GM19035 (cell line): ENCODE results near the gene SH3BGR.
"Not testable (repeated sequence)": the region's sequence is repeated elsewhere in the genome, so short reads cannot be mapped to it uniquely, and the experiment has no call there.

Experiments used
- ATAC-seq: cut with Tn5 transposase; IDR thresholded peaks from one replicate; pipeline ENCODE4 v1.9.1; 2021; ENCODE audit not compliant: unreplicated experiment

The SH3BGR gene

DNA sequence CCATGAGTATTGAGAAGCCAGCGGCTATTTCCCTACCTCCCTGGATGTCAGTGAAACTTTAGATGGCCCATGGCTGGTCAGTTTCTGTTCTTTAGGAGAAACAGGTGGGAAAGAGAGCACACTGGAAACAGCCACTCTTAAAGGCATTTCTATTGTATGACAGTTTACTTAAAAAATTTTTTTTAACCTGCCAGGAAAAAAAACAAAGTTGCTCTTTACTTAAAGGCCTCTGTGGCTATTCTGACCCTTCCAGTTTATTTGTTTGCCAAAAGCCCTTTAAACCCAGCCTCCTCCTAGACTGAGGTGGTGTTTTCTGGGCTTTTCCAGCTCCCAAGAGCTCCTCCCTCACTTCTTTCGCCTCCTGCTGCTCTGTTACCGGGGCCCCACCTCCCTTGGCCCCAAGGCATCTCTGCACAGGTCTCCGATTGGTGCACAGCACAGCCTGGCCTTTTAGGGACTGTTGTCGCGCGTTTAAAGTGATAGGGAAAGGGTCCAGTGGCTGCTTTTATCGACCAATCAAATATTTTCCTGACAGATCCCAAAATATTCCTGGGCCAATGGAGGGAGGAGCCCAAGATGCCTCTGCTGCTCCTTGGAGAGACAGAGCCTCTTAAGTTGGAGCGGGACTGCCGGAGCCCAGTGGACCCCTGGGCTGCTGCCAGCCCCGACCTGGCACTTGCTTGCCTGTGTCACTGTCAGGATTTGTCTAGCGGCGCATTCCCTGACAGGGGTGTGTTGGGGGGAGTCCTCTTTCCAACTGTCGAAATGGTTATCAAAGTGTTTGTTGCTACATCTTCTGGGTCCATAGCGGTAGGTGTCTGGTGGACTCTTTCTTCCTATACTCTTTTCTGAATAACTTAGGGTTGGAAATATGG is at the start of gene SH3BGR:
Gene SH3BGR, plus strand, starts transcription at position 639 of the 875 bp plus-strand sequence. Its CDS starts 127 bp downstream, at position 766.
- no peak for ATAC-seq

DNA sequence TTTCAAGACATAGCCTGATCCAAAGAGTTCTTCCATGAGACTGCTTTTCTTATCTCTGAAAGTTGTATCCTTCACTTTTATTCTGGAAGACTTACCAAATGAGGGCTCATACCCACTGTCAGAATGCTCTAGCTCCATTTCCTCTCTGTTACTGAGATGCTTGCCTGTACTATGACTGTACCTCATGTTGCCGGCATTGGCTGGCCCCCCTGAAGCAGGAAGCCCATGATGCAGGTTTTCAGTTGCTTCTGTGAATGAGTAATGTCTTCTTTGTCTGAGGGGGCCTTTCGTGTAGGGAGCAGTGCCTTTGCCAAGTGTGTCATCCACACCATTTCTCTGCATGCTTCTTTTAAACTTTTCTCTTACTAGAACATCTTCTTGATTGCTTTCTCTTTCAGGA is 45.7 kb upstream of the SH3BGR start:
- no peak for ATAC-seq

DNA sequence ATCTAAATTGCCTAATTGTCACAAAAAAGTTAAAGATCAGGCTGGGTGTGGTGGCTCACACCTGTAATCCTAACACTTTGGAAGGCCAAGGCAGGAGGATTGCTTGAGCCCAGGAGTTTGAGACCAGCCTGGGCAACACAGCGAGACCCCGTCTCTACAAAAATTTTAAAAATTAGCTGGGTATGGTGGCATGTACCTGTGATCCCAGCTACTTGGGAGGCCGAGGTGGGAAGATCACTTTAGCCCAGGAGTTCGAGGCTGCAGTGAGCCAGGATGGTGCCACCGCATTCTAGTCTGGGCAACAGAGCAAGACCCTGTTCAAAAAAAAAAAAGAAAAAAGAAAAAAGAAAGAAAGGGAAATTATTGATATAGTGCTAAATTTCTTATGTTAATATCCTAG is 32.6 kb upstream of the SH3BGR start:
- not testable (repeated sequence) for ATAC-seq

DNA sequence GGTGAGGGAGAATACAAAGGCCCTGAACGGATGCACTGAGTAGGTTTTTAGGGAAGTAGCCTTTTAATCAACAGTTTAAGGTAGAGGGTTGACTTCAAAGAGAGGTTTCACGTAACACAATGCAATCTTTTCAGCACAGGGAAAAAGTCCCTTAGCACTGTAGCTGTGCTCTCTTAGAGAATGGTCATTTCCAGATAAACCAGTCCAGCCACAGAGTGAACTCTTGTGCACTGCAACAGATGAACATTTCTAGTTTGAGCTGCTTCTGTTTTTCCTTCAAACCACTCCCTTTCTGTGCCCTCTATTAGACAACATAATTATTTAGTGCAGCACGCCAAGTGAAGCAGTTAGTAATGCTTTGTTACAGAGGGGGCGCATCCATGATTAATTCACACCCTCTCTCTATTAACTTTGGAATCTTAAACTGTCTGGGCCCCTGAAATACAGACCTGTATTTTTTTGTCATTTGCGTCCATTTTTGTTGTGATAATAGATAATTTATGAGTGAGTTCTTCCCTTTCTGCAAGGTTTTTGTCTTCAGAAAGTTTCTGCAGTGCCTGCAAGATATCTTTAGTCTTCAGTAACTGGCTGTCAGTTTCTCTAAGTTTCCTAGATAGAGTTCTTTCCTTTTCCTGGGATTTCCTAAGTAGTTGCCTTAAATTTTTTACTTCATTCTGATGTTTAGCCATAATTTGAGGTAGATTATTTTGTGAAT is 29.1 kb upstream of the SH3BGR start:
- no peak for ATAC-seq

DNA sequence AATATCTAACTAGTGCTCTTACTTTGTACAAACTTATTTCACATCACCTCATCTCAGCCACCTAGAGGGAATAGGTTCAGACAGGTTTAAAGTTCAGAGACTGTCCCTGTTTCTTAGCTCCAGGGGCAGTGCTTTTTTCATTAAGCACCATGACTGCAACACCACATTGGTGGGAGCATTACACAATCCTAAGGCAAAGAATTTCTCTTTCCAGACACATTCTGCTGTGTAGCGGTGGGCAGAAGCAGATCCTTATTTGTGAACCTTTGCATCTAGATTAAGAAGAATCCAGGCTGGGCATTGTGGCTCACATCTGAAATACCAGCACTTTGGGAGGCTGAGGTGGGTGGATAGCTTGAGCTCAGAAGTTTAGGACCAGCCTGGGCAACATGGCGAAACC is 22.3 kb upstream of the SH3BGR start:
- no peak for ATAC-seq

DNA sequence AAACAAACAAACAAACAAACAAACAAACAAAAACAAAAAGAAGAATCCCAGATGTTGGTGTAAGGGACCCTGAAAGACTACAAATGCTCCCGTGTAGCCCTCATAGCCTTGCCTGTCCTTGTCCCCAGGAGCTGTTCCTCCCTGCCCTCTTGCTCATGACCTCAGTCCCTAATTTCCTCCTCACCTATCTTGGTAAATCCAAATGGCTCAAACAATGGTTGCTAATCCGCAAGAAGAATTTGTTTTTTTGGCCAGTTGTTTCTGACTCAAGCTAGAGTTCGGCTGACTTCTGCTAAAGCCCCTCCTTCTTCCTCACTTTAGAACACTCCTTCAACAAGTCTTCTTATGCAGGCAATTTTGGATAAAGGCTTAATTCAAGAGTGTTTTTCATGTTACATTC is 21.8 kb upstream of the SH3BGR start:
- no peak for ATAC-seq

DNA sequence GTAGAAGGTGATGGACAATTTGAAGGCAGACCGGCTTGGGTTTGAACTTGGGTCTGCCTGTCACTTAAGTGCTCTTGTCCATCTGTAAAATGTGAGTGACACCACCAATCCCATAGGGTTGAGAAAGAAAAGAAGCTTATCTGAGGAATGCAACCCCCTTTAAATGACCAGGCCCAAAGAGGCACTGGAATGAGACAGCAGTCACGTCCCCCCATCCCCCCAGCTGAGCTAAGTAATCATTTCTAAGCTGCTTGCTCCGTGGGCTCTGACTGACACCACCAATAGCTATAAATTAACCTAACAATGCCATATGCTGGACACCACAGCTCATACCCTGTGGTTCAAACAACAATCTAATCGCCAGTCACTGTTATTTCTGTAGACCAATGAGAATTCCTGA is 21.3 kb upstream of the SH3BGR start:
- no peak for ATAC-seq

DNA sequence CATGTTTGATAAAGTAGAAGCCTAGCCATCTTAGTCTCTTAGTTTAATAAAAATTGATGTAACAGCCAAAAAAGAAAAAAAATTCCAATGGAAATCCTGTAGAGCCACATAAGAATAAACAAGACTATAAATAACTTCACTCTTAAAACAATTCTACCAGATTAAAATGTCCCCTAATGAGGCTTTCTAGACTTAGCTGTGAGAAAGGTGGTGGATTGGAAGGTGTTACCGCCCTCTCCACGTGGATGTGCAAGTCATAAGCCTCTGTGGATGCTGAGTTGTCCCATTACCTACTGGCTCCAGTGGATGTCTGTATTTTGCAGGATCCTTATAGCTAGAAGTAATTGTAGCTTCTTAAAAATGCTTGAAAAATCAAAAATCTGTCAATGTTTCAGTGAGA is 20.8 kb upstream of the SH3BGR start:
- ATAC-seq, result no peak

DNA sequence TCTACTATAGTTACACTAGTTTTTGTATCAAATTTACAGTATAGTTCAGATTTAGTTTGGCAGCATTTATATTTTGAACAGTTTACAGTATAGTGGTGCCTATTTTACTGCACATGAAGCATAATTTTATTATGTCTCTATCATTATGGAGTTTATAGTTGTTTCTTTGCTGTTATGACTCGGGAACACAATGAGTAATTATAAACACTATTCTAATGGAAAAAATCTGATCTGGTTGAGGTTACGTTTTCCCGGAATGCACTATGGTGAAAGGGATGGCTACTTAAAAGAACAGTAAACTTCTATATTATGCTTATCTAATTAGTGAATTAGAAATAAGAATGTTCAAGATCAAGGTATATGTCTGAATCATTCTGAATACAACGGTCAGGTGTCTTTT is 16.8 kb upstream of the SH3BGR start:
- ATAC-seq, result no peak

DNA sequence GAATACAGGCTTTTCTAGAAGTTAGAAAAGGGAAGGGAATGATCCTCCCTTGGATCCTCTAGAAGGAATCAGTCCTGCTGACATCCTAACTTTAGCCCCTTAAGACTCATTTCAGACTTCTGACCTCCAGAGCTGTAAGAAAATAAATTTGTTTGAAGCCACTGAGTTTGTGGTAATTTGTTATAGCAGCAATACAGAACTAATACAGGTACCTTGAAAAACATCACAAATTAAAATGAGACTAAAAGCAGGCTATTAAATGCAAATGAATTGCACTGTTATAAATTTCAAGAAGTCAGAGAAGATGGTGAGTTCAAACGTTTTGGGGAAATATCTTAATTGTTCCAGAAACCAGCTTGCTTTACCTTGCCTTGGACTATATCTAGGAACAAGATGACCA is 12.5 kb upstream of the SH3BGR start:
- no peak for ATAC-seq

DNA sequence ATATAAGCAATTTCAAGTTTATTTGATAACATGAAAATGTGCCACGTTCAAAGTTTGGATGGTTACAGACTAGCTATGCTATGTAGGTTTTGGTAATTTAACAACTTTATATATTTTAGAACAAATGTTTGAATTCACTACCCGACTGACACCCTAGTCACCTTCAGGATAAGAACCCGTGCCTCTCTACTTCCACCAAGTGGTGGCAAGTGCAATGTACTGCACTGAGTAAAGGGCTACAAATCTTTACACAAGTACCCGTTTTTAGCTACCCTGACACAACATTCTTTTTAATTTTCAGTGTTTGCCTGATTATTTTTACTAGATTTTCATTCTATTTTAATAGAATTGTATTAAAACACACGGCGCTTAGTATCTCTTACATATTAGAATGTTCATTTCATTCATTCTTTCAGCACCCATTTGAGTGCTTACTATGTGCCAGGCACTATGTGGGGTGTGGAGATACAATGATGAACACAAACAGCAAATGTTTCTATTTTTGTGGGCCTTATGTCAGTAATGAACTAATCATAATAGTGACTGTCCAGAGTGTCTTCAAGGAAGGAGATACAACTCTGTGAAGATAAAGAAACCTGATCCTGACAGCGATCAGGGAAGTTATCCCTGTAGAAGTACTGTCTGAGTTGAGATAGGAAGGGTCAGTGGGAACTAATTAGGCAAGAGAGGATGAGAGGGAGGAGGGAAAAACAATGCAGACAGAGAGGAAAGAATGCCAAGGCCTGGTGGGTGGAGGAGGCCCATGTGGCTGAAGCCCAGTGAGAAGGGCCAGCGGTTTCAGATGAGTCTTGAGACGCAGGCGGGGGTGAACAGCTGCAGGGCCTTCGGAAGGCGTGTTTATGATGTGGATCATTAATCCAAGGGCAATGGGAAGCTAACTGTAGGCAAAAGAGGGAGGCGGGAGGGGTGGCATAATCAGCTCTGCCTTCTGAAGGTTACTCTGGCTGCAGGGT is 10.0 kb upstream of the SH3BGR start:
- no peak for ATAC-seq

DNA sequence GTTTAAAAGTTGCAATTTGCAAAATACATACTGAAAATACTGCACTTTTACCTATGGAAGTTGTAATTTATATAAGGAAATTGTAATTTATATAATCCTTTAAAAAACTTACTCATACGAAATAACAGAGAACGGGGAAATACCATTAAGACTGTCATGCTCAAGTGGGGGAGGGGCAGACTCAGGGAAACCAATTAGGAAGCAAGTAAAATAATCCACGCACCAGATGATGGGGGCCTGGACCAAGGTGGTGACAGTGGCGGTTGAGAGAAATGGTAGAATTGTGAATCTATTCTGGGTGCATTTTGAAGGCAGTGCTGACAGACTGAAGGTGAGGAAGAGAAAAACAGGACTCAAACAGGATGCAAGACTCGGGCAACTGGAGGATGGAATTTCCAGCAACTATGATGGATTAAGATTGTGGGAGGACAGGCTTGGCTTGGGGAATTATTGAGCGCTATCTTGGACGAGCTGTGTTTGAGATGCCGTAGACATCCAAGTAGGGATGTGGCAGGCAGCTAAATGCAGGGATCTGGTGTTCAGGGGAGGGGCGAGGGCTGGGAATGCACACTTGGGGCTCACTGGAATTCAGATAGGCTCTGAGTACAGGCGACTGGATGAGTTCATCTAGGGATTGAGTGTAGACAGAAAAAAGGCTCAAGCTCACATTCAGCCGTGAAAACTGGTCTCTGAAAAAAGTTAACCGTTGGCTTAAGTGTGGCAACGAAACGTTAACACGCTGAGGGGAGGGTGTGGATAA is 7.2 kb upstream of the SH3BGR start:
- ATAC-seq, result no peak

DNA sequence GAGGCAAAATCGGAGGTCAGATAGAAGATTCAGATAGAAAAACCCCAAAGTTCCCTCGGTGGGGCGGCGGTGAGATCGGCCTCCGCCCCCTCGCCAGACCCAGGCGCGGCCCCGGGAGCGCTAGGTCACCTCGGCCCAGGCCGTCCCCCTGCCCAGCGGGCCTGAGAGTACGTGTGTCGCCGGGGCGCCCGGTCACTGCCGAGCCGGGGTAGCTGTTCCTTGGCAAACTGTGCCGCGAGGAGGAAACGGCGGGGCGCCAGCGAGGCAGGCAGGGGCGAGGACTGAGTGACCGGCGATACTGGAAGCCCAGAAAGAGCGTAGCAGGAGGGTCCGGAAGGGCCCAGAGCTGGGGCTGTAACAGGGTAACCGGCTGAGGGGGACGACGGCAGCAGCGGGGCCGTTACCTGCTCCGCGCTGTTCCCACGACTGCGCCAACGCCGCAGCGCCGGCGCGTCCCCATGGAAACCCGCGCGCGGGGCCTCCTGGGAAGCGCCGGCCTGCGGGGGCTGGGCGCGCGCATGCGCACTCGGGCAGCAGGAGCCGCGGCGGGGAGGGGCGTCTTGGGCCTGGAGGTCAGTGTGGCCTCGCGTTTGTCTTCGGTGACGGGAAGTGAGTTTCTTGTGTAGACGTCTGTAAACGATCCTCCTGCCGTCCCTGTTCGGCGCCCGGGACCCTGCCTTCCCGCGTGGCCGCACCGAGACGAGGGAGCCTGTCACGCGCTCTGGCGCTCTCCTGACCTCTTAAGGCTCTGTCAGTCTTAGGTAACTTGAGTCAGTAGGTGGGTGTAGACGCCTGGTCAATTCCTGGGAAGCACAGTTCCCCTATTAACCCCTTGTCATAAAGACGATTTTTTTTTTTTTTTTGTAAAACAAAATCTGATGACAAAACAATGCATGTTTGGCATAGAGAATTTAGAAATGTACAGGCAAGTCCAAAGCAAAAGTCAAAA is 6.2 kb upstream of the SH3BGR start, which contains the start of gene LCA5L:
Gene LCA5L, minus strand, starts transcription at position 458 of the 949 bp plus-strand sequence. CDS start 17,285 bp downstream, outside the sequence.
- ATAC-seq, result peak; percentile 86

DNA sequence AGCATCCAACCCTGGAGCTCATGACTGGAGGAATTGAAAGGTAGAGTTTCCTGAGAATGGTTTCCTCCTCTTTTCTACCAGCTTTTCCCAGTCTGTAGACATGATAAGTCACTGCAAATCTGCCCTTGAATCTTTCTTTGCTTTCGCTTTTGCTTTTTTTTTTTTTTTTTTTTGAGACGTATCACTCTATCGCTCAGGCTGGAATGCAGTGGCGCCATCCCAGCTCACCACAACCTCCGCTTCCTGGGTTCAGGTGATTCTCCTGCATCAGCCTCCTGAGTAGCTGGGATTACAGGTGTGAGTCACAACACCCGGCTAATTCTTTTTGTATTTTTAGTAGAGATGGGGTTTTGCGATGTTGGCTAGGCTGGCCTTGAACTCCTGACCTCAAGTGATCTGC is 4.5 kb upstream of the SH3BGR start:
- no peak for ATAC-seq

DNA sequence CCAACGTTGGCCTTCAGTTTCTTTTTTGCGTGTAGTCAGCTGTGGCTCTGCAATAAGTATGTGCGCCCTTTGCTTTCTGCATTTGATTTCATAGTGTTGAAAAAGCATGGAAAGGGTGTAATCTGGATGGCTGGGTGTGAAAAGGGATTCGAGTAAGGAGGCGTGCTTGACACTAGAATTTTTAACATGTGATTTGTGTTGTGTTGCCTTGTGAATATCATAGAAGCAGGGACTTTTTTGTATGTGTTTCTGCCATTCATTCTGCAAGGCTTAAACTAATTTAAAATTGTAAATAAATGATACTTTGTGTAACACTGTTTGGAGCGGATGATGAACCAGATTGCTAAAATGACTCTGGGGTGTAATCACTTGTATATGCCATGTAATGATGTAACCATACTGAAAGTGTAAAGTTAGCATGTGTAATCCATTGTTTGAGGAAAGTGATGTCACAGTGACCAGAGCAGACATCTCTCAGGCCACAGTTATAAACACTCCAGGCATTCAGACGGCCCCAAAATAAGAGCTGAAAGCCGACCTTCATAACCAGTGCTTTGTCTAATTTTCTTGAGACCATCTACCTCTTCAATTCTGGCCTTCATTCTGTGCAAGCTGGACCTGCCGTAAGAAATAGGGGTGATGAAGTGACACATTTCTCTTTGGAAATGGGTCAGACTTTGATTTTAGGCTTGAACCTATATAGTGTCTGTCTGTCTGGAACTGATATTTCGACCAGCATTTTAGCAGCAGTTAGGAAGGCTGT is 618 bp downstream of the SH3BGR start:
- ATAC-seq, result no peak

DNA sequence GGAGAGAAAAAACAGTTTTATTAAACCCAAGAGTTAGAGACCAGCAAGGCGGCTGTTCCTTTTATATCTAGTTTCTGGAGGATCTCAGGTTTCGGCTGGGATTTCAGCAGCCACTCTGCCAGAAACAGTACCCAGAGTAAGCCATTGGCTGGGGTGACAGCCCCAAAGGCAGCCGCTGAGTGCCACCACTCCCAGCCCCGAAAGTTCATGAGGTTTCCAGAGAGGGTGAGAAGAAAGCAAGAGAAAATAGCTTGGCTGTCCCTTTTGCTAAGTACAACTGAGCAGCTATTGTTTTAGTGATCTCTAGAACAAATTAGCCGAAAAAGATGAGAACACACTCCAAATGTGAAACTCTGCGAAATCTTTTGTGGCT is 1.2 kb downstream of the SH3BGR start:
- no peak for ATAC-seq

DNA sequence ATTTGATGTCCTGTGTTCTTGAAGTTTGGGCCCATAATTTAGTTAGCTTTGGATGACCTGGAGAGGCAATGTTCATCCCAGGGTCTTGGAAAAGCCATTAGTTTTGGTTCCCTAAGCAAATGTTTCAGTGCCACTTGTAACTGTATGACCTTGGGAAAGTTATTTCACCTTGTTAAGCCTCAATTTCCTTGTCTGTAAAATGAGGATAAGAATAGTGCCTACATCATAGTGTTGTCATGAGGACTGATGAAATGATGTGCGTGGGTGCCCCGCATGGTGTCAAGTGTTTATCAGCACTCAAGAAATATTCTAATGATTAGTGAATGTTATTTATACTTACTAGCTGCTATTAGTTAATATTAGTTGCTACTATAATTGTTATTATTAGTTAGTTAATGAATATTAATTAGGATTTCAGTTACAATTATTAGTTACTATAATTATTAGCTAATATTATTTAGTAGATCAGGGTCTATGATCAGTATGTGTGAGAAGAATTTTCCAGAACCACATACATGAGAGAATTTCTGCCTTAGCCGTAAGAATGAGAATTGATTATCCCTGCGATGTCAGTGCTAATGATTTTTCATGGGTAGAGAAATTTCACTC is 1.9 kb downstream of the SH3BGR start:
- ATAC-seq, result no peak
